HG03045 (cell line): ENCODE measurements around the gene AMOTL1.
"Not testable (repeated sequence)": the region's sequence is repeated elsewhere in the genome, so short reads cannot be mapped to it uniquely, and the experiment has no call there.

Experiments used
- ATAC-seq: cut with Tn5 transposase; IDR thresholded peaks from one replicate; pipeline ENCODE4 v1.9.1; 2021; ENCODE audit warnings: mild to moderate bottlenecking, moderate library complexity; ENCODE audit not compliant: unreplicated experiment

The AMOTL1 gene

GRCh38 chr11:94844031-94844430 lies 75.9 kb downstream of the AMOTL1 start:
- no peak for ATAC-seq

GRCh38 chr11:94845622-94846021 lies 77.5 kb downstream of the AMOTL1 start:
- ATAC-seq, result no peak

- ATAC-seq, result no peak
Measured at GRCh38 chr11:94849839-94850238, 81.7 kb downstream of the AMOTL1 start.

GRCh38 chr11:94851864-94852636 lies 83.9 kb downstream of the AMOTL1 start:
- no peak for ATAC-seq

GRCh38 chr11:94853288-94853687 lies 85.1 kb downstream of the AMOTL1 start:
- not testable (repeated sequence) for ATAC-seq

- ATAC-seq, result no peak
Measured at GRCh38 chr11:94853836-94854235, 85.7 kb downstream of the AMOTL1 start.

- no peak for ATAC-seq
Measured at GRCh38 chr11:94854770-94855633, 86.8 kb downstream of the AMOTL1 start.

GRCh38 chr11:94855666-94856065 lies 87.5 kb downstream of the AMOTL1 start:
- no peak for ATAC-seq

- ATAC-seq, result no peak
Measured at GRCh38 chr11:94856443-94856842, 88.3 kb downstream of the AMOTL1 start.

- ATAC-seq, result no peak
Measured at GRCh38 chr11:94857337-94857736, 89.2 kb downstream of the AMOTL1 start.

GRCh38 chr11:94858012-94858705 lies 90.0 kb downstream of the AMOTL1 start:
- ATAC-seq, result no peak

GRCh38 chr11:94860333-94860732 lies 92.2 kb downstream of the AMOTL1 start:
- ATAC-seq, result no peak

- no peak for ATAC-seq
Measured at GRCh38 chr11:94861306-94861845, 93.2 kb downstream of the AMOTL1 start.

GRCh38 chr11:94862926-94863880 lies 95.0 kb downstream of the AMOTL1 start:
- no peak for ATAC-seq

GRCh38 chr11:94864506-94865045 lies 96.4 kb downstream of the AMOTL1 start:
- no peak for ATAC-seq

- no peak for ATAC-seq
Measured at GRCh38 chr11:94866231-94866822, 98.2 kb downstream of the AMOTL1 start.

- no peak for ATAC-seq
Measured at GRCh38 chr11:94866936-94867795, 99.0 kb downstream of the AMOTL1 start.

- ATAC-seq, result no peak
Measured at GRCh38 chr11:94868468-94868867, 100.3 kb downstream of the AMOTL1 start.
